COLO829 (cell line): ENCODE results near the gene FZD1.
A peak's percentile ranks its signal among the peaks of the same experiment; 100 is the strongest.

Experiments used
- DNase-seq: peaks from one replicate; pipeline ENCODE4 v3.0.0; 2012; ENCODE audit warnings: low spot score

Gene FZD1

GRCh38 chr7:91264924-91265681, 870 bp downstream of the FZD1 start:
- DNase-seq, result no peak

- no peak for DNase-seq
Measured at GRCh38 chr7:91265693-91266066, 1.4 kb downstream of the FZD1 start.

- DNase-seq, result no peak
Measured at GRCh38 chr7:91266067-91266688, 1.9 kb downstream of the FZD1 start.

GRCh38 chr7:91266689-91267090, 2.5 kb downstream of the FZD1 start:
- DNase-seq, result no peak

GRCh38 chr7:91267171-91267955, 3.1 kb downstream of the FZD1 start:
- no peak for DNase-seq

- DNase-seq, result no peak
Measured at GRCh38 chr7:91270372-91270771, 6.1 kb downstream of the FZD1 start.

- DNase-seq, result no peak
Measured at GRCh38 chr7:91276909-91277308, 12.7 kb downstream of the FZD1 start.

GRCh38 chr7:91280185-91280584, 16.0 kb downstream of the FZD1 start:
- DNase-seq, result no peak

GRCh38 chr7:91280604-91281003, 16.4 kb downstream of the FZD1 start:
- no peak for DNase-seq

GRCh38 chr7:91285696-91286355, 21.6 kb downstream of the FZD1 start:
- no peak for DNase-seq

- no peak for DNase-seq
Measured at GRCh38 chr7:91286432-91286831, 22.2 kb downstream of the FZD1 start.

GRCh38 chr7:91287371-91288084, 23.3 kb downstream of the FZD1 start:
- DNase-seq, result no peak

- no peak for DNase-seq
Measured at GRCh38 chr7:91288208-91288824, 24.1 kb downstream of the FZD1 start.

GRCh38 chr7:91289633-91290254, 25.5 kb downstream of the FZD1 start:
- peak; percentile 86 for DNase-seq

GRCh38 chr7:91291302-91291701, 27.1 kb downstream of the FZD1 start:
- DNase-seq, result no peak

- DNase-seq, result no peak
Measured at GRCh38 chr7:91291902-91292301, 27.7 kb downstream of the FZD1 start.

GRCh38 chr7:91292506-91292905, 28.3 kb downstream of the FZD1 start:
- DNase-seq, result no peak

- DNase-seq, result no peak
Measured at GRCh38 chr7:91293136-91293535, 28.9 kb downstream of the FZD1 start.

- no peak for DNase-seq
Measured at GRCh38 chr7:91293840-91294239, 29.6 kb downstream of the FZD1 start.

- no peak for DNase-seq
Measured at GRCh38 chr7:91294639-91295220, 30.5 kb downstream of the FZD1 start.

GRCh38 chr7:91295576-91295975, 31.3 kb downstream of the FZD1 start:
- no peak for DNase-seq
